Smooth muscle cell (in vitro differentiated cells): ENCODE data around the gene TLX1. TPM values are rescaled to one million over a fixed set of nuclear protein-coding genes. Genes with fewer than 3 reads are reported as not detected.

Experiments
- DNase-seq: peaks from one replicate; lab custom pipeline; 2025; ENCODE audit not compliant: unreplicated experiment; lab: John Stamatoyannopoulos, UW
- H2AFZ ChIP-seq: fragments of 200-600 bp; sonication (generic); 2 replicates; pipeline ENCODE4 v1.6.0; 2016; ENCODE audit warnings: antibody characterized with exemption, low read depth, mild to moderate bottlenecking
- H3F3A ChIP-seq: fragments of 200-600 bp; sonication (generic); 2 replicates; pipeline ENCODE4 v1.6.0; 2017; ENCODE audit warnings: antibody characterized with exemption, low read depth
- H3K27ac ChIP-seq: fragments of 200-600 bp; sonication (generic); 2 replicates; pipeline ENCODE4 v1.5.1; 2016; ENCODE audit warnings: low read depth, mild to moderate bottlenecking
- H3K27me3 ChIP-seq: fragments of 200-600 bp; sonication (generic); 2 replicates; pipeline ENCODE4 v1.6.1; 2016; ENCODE audit warnings: low read depth, mild to moderate bottlenecking
- H3K36me3 ChIP-seq: fragments of 200-600 bp; sonication (generic); 2 replicates; pipeline ENCODE4 v1.5.1; 2016; ENCODE audit warnings: low read depth
- H3K4me1 ChIP-seq: fragments of 200-600 bp; sonication (generic); 2 replicates; pipeline ENCODE4 v1.5.1; 2016; ENCODE audit warnings: low read depth
- H3K4me2 ChIP-seq: fragments of 200-600 bp; sonication (generic); 2 replicates; pipeline ENCODE4 v1.6.0; 2016; ENCODE audit warnings: mild to moderate bottlenecking
- H3K4me3 ChIP-seq: fragments of 200-600 bp; sonication (generic); 2 replicates; pipeline ENCODE4 v1.5.1; 2016; ENCODE audit warnings: mild to moderate bottlenecking
- H3K79me2 ChIP-seq: fragments of 200-600 bp; sonication (generic); 2 replicates; pipeline ENCODE4 v1.6.0; 2016; ENCODE audit warnings: low read depth, mild to moderate bottlenecking
- H3K9ac ChIP-seq: fragments of 200-600 bp; sonication (generic); 2 replicates; pipeline ENCODE4 v1.6.0; 2016; ENCODE audit warnings: low read depth
- H3K9me3 ChIP-seq: fragments of 200-600 bp; sonication (generic); replicated peaks from 2 replicates; pipeline ENCODE4 v1.5.1; 2016; ENCODE audit warnings: low read depth
- H4K20me1 ChIP-seq: fragments of 200-600 bp; sonication (generic); 2 replicates; pipeline ENCODE4 v1.6.0; 2016; ENCODE audit warnings: low read depth
- CTCF ChIP-seq: fragments of 200-600 bp; sonication (generic); IDR thresholded peaks from 2 replicates; pipeline ENCODE4 v1.5.1; 2017; ENCODE audit warnings: borderline replicate concordance, mild to moderate bottlenecking, antibody characterized with exemption; ENCODE audit not compliant: insufficient read depth, poor library complexity, severe bottlenecking
- WGBS: methylation state at CpG from one replicate; pipeline ENCODE4 v1.1.7; 2016; ENCODE audit warnings: low lambda C conversion rate; 5-methylcytosine and 5-hydroxymethylcytosine counted together
- polyA plus RNA-seq: library from polyadenylated mRNA; unstranded; fragments of >200 nt; fragmentation: Nextera tagmentation; extraction: Ambion mirVana; gene quantifications from 2 replicates; pipeline ENCODE4 v1.2.1, GENCODE V29; 2016
- total RNA-seq: library from RNA; depleted of rRNA; stranded (reverse); fragments of >200 nt; gene quantifications from 2 replicates; pipeline ENCODE4 v1.2.3, GENCODE V29; 2014

Gene TLX1
- total and polyA plus RNA-seq, 2 experiments from 2014 or later, result not detected

- H2AFZ ChIP-seq, result no peak overlapping the region
- WGBS, result 37% methylated on average over 27 of the region's 28 CpGs
These were observed 11.6 kb downstream of the TLX1 start for GRCh38 chr10:101142533-101143344.

GRCh38 chr10:101143345-101143630, 12.2 kb downstream of the TLX1 start:
- Histone ChIP-seq H3K9ac (no peak overlapping the region), H2AFZ (no peak overlapping the region), H3K36me3 (no peaks in the 10 kb centered on the region), H3K27me3 (peaks cover 99% of the 10 kb centered on the region), H4K20me1 (no peaks in the 10 kb centered on the region), H3K4me2 (no peak overlapping the region), H3K9me3 (no peaks in the 10 kb centered on the region), H3K4me1 (no peaks in the 10 kb centered on the region), H3K4me3 (no peak overlapping the region), H3K27ac (no peak overlapping the region), H3K79me2 (no peaks in the 10 kb centered on the region), H3F3A (no peaks in the 10 kb centered on the region)
- DNase-seq, result no peak
- no peak for TF ChIP-seq CTCF
- 43% methylated on average over 1 of the region's 1 CpG for WGBS

More at GRCh38 chr10:101142533-101143344, 11.6 kb downstream of the TLX1 start:
- TF ChIP-seq CTCF, result no peak
- DNase-seq, result no peak
- Histone ChIP-seq H3K27me3 (peaks cover 99% of the 10 kb centered on the region), H3F3A (no peaks in the 10 kb centered on the region), H3K9ac (no peak overlapping the region), H3K4me3 (no peak overlapping the region), H3K4me2 (no peak overlapping the region), H3K36me3 (no peaks in the 10 kb centered on the region), H3K27ac (no peak overlapping the region), H3K4me1 (no peaks in the 10 kb centered on the region), H3K9me3 (no peaks in the 10 kb centered on the region), H4K20me1 (no peaks in the 10 kb centered on the region), H3K79me2 (no peaks in the 10 kb centered on the region)

DNA sequence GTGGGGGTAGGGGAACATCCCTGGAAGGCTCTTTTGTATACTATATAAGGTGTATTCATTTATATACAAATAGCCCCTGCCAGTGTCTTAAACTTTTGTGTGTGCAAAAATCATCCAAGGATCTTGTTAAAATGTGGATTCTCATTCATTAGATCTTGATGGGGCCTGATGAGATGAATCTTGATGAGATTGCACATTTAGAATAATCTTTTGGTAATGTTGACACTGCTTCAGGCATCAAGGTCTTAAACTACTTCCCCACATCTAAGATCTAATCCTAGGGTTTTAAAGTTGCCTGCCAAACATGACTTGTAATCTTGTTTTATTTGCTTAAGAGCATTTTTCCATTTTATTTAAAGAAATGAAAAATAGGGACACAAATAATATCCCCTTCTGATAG, 13.0 kb downstream of the TLX1 start:
- Histone ChIP-seq H3K36me3 (no peaks in the 10 kb centered on the region), H3F3A (no peaks in the 10 kb centered on the region), H3K4me2 (no peak overlapping the region), H3K9ac (no peak overlapping the region), H3K27ac (no peak overlapping the region), H2AFZ (no peak overlapping the region), H3K9me3 (no peaks in the 10 kb centered on the region), H4K20me1 (no peaks in the 10 kb centered on the region), H3K79me2 (no peaks in the 10 kb centered on the region), H3K4me3 (no peak overlapping the region), H3K27me3 (peaks cover 99% of the 10 kb centered on the region), H3K4me1 (no peaks in the 10 kb centered on the region)
- no peak for TF ChIP-seq CTCF
- DNase-seq, result no peak

GRCh38 chr10:101145145-101145544, 14.0 kb downstream of the TLX1 start:
- no peak overlapping the region for H3K4me3 ChIP-seq
- no peak overlapping the region for H3K27ac ChIP-seq
- H3K27me3 ChIP-seq, result peaks cover 99% of the 10 kb centered on the region
- no peak overlapping the region for H3K4me2 ChIP-seq
- no peak for TF ChIP-seq CTCF
- no peaks in the 10 kb centered on the region for H3K79me2 ChIP-seq
- no peaks in the 10 kb centered on the region for H3K9me3 ChIP-seq
- no peak for DNase-seq
- no peaks in the 10 kb centered on the region for H3K4me1 ChIP-seq
- H4K20me1 ChIP-seq, result no peaks in the 10 kb centered on the region
- H3K36me3 ChIP-seq, result no peaks in the 10 kb centered on the region
- no peak overlapping the region for H3K9ac ChIP-seq
- WGBS, result 76% methylated on average over 7 of the region's 7 CpGs
- no peaks in the 10 kb centered on the region for H3F3A ChIP-seq
- H2AFZ ChIP-seq, result no peak overlapping the region
